Spleen (tissue), 7 donors: Measurements from ENCODE around the gene MYO15A.

Experiments
- POLR2AphosphoS5 ChIP-seq, 3 donors: sonication (generic); formaldehyde crosslinking; IDR thresholded peaks; one replicate each; pipeline ENCODE4 v1.5.1; 2017; ENCODE audit warnings: antibody characterized with exemption in 3 of 3
- TF ChIP-seq, protein P1 (sequence below), 11 experiments: fragments of 200-600 bp in 7 of 11; fragments of 450-650 bp in 4 of 11; sonication (generic) in 4 of 11; IDR thresholded peaks in 8 of 11; conservative IDR thresholded peaks in 3 of 11; 1 replicate in 7 of 11; 2 replicates in 4 of 11; pipeline versions ENCODE4 v1.4.0 to v1.8.0; 2016 to 2021; ENCODE audit warnings: antibody characterized with exemption in 11 of 11, inconsistent platforms in 4 of 11, mild to moderate bottlenecking in 1 of 11
- donor health status: DM: no; HTN: no; CAD: no; lungs with moderate emphysema.
- donor health status: DM: no; HTN: no; CAD: no.
- donor health status: DM: no; HTN: no; CAD: no.

GRCh38 chr17:18186627-18186982 lies 78.0 kb downstream of the MYO15A start:
- TF ChIP-seq, protein P1, sequence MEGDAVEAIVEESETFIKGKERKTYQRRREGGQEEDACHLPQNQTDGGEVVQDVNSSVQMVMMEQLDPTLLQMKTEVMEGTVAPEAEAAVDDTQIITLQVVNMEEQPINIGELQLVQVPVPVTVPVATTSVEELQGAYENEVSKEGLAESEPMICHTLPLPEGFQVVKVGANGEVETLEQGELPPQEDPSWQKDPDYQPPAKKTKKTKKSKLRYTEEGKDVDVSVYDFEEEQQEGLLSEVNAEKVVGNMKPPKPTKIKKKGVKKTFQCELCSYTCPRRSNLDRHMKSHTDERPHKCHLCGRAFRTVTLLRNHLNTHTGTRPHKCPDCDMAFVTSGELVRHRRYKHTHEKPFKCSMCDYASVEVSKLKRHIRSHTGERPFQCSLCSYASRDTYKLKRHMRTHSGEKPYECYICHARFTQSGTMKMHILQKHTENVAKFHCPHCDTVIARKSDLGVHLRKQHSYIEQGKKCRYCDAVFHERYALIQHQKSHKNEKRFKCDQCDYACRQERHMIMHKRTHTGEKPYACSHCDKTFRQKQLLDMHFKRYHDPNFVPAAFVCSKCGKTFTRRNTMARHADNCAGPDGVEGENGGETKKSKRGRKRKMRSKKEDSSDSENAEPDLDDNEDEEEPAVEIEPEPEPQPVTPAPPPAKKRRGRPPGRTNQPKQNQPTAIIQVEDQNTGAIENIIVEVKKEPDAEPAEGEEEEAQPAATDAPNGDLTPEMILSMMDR (IDR thresholded peaks at IDR 0.05 in 8 of 11, conservative IDR thresholded peaks at IDR 0.05 in 3 of 11), result no peak
- TF ChIP-seq POLR2AphosphoS5 (IDR thresholded peaks at IDR 0.05), result no peak
